H1 (cell line): ENCODE measurements around the gene C12orf76. TPM values are rescaled to one million over a fixed set of nuclear protein-coding genes. Genes with fewer than 3 reads are reported as not detected.

Source experiments
- CHD1 ChIP-seq: IDR thresholded peaks from 2 replicates; pipeline ENCODE4 v1.6.1; 2012; ENCODE audit warnings: low read depth, low read length, improper control_type of control experiment
- HDAC2 ChIP-seq, 2 experiments: fragments of 300-600 bp in 1 of 2; sonication (generic) in 1 of 2; IDR thresholded peaks; 2 replicates each; pipeline ENCODE4 v1.6.1; 2011 to 2012; ENCODE audit warnings: low read depth in 2 of 2, low read length in 2 of 2, mild to moderate bottlenecking in 2 of 2, moderate library complexity in 2 of 2, borderline replicate concordance in 1 of 2, inconsistent platforms in 1 of 2
- MAFK ChIP-seq: IDR thresholded peaks from 2 replicates; pipeline ENCODE4 v1.6.1; 2012; ENCODE audit warnings: low read depth, mild to moderate bottlenecking, improper control_type of control experiment, low read length
- POLR2A ChIP-seq, 2 experiments: IDR thresholded peaks; 1 replicate in 1 of 2; 2 replicates in 1 of 2; pipeline ENCODE4 v1.6.1; 2011; ENCODE audit warnings: low read depth in 2 of 2, low read length in 2 of 2, mild to moderate bottlenecking in 2 of 2; ENCODE audit errors: control extremely low read depth in 1 of 2
- RAD21 ChIP-seq, 2 experiments: IDR thresholded peaks in 1 of 2; conservative IDR thresholded peaks in 1 of 2; 2 replicates each; pipeline ENCODE4 v1.6.1; 2011; ENCODE audit warnings: low read depth in 2 of 2, low read length in 2 of 2, improper control_type of control experiment in 1 of 2, inconsistent platforms in 1 of 2, mild to moderate bottlenecking in 1 of 2, moderate library complexity in 1 of 2
- SP2 ChIP-seq: IDR thresholded peaks from 2 replicates; pipeline ENCODE4 v1.6.1; 2012; ENCODE audit warnings: mild to moderate bottlenecking, low read length, inconsistent platforms
- polyA plus RNA-seq, 7 experiments: library from polyadenylated mRNA; depleted of rRNA in 3 of 7; stranded (reverse) in 5 of 7; unstranded in 2 of 7; fragments of >200 nt in 5 of 7; fragments of 200-250 nt in 2 of 7; gene quantifications; 1 replicate in 5 of 7; 2 replicates in 1 of 7; 4 replicates in 1 of 7; pipeline versions ENCODE4 v1.2.1 to v1.2.3, GENCODE V29; 2011 to 2013; ENCODE audit warnings: missing spikeins in 2 of 7, mixed read lengths in 2 of 7
- total RNA-seq: library from RNA; stranded (reverse); fragmentation: NEBNext Ultra II Directional; extraction: Animal tissue kit (Norgen Biotek cat#: 25700); gene quantifications from 2 replicates; pipeline ENCODE4 v1.2.1, GENCODE V29; 2021
- TF ChIP-seq, protein P1 (sequence below): IDR thresholded peaks from 2 replicates; pipeline ENCODE4 v1.6.1; 2012; ENCODE audit warnings: inconsistent platforms

Gene C12orf76
- total and polyA plus RNA-seq, 2 of the 8 experiments (the other 6 are each of a cell fraction or from before 2014, with no cell fraction given) = 14.4 to 18.6 TPM

DNA sequence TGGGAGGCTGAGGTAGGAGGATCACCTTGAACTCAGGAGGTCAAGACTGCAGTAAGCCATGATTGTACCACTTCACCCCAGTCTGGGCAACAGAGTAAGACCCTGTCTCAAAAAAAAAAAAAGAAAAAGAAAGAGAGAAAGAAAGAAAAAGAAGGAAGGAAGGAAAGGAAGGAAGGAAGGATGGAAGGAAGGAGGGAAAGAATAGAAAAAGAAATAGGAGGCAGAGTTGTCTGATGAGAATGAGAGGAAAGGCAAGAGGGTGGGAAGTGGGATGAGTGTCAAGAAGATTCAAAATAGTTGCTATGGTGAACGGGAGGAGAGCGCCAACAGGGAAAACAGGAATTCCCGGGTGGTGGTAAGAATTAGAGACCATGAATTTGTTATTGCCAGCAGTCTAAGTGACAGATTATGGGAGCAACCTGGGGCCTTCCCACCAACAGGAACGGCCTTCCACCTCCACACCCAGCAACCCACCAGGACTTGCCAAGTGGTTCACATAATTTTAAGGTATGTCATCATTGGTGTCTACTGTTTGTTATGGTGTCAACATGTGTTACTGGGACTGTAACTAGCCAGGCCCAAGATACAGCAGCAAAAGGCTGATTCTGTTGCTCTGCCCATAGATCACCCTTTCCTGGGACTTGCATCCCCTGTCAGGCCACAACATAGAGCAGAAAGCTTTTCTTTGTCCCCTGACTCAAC is 36.1 kb upstream of the C12orf76 start (continued):
- TF ChIP-seq, protein P1, sequence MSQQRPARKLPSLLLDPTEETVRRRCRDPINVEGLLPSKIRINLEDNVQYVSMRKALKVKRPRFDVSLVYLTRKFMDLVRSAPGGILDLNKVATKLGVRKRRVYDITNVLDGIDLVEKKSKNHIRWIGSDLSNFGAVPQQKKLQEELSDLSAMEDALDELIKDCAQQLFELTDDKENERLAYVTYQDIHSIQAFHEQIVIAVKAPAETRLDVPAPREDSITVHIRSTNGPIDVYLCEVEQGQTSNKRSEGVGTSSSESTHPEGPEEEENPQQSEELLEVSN = no peak
- no peak for TF ChIP-seq SP2
- no peak for TF ChIP-seq CHD1
- TF ChIP-seq RAD21 (IDR thresholded peaks at IDR 0.05 in 1 of 2, conservative IDR thresholded peaks at IDR 0.05 in 1 of 2; ENCODE audit: low read depth in 2 of 2, low read length in 2 of 2) = no peak
- no peak for TF ChIP-seq HDAC2 (IDR thresholded peaks at IDR 0.05; ENCODE audit: borderline replicate concordance in 1 of 2, low read depth in 2 of 2, low read length in 2 of 2)
- no peak for TF ChIP-seq MAFK
- TF ChIP-seq POLR2A (IDR thresholded peaks at IDR 0.05; ENCODE audit: control extremely low read depth in 1 of 2, low read depth in 2 of 2, low read length in 2 of 2) = no peak
